ENCODE data around the gene ARID3A. TPM values are rescaled to one million over a fixed set of nuclear protein-coding genes. Genes with fewer than 3 reads are reported as not detected.

The ARID3A gene
- total RNA-seq, 1 experiment from 2014 or later: 116 TPM

GRCh38 chr19:917323-918151 is 8.3 kb upstream of the ARID3A start, which contains the start of gene KISS1R:
Gene KISS1R (plus strand): TSS chr19:917333. CDS start chr19:917503, 170 bp downstream.
- POLR2A ChIA-PET: no interaction called here
- H3K4me3 Mint-ChIP-seq: peak within 1 kb of the TSS; percentile 75
- no peak within 1 kb of the TSS for H3K27ac Mint-ChIP-seq
- CTCF ChIA-PET: interaction anchor here (1.1 to 2.8 kb wide), 7 partner anchors 46 to 183 kb away, joined by 3 to 18 read pairs (median 9); no protein-coding TSS in a partner anchor
- peaks cover 76% of the 10 kb centered on the region for H3K27me3 Mint-ChIP-seq (ENCODE audit: low read depth)
- ATAC-seq (peak; percentile 55), DNase-seq (ENCODE audit: low spot score) (peak; percentile 87)
- no peaks in the 10 kb centered on the region for H3K9me3 Mint-ChIP-seq
- H3K4me1 Mint-ChIP-seq: peaks cover 5% of the 10 kb centered on the region
- no peaks in the 10 kb centered on the region for H3K36me3 Mint-ChIP-seq
- 0 out of 2 replicates have a peak, but pooled peaks have one; percentile 48 for TF ChIP-seq ZNF232 (CRISPR knock-in tag; IDR thresholded peaks at IDR 0.05)
- no peak for TF ChIP-seq PRDM15 (CRISPR knock-in tag; IDR thresholded peaks at IDR 0.05)
- peak; percentile 64; the same call in 1 of the 2 replicates for TF ChIP-seq FOXP1 (CRISPR knock-in tag; IDR thresholded peaks at IDR 0.05; ENCODE audit: borderline replicate concordance)
- TF ChIP-seq ZNF416 (CRISPR knock-in tag; IDR thresholded peaks at IDR 0.05): no peak
- TF ChIP-seq JUN (CRISPR knock-in tag; IDR thresholded peaks at IDR 0.05): no peak
- TF ChIP-seq ZNF512 (CRISPR knock-in tag; IDR thresholded peaks at IDR 0.05; ENCODE audit: borderline replicate concordance): no peak
- 0 out of 2 replicates have a peak, but pooled peaks have one; percentile 30 for TF ChIP-seq EMX1 (CRISPR knock-in tag; IDR thresholded peaks at IDR 0.05)
- no peak for TF ChIP-seq TP53 (CRISPR knock-in tag; IDR thresholded peaks at IDR 0.05)
- no peak for TF ChIP-seq ZMAT4 (CRISPR knock-in tag; IDR thresholded peaks at IDR 0.05)
- no peak for TF ChIP-seq ERG (CRISPR knock-in tag; IDR thresholded peaks at IDR 0.05)
- TF ChIP-seq SP1 (CRISPR knock-in tag; conservative IDR thresholded peaks at IDR 0.05): peak; percentile 43; the same call in 1 of the 2 replicates
- TF ChIP-seq ATF3 (CRISPR knock-in tag; conservative IDR thresholded peaks at IDR 0.05): no peak
- TF ChIP-seq SMAD3 (CRISPR knock-in tag; IDR thresholded peaks at IDR 0.05; ENCODE audit: borderline replicate concordance): no peak
- no peak for TF ChIP-seq PRRX2 (CRISPR knock-in tag; IDR thresholded peaks at IDR 0.05)
- TF ChIP-seq SOX15 (CRISPR knock-in tag; IDR thresholded peaks at IDR 0.05): no peak
- no peak for TF ChIP-seq ZBTB43 (CRISPR knock-in tag; IDR thresholded peaks at IDR 0.05)
- no peak for TF ChIP-seq USF2 (CRISPR knock-in tag; IDR thresholded peaks at IDR 0.05)
- TF ChIP-seq NFE2L1 (CRISPR knock-in tag; IDR thresholded peaks at IDR 0.05): 0 out of 2 replicates have a peak, but pooled peaks have one; percentile 34
- 0 out of 2 replicates have a peak, but pooled peaks have one; percentile 53 for TF ChIP-seq TCF7 (CRISPR knock-in tag; IDR thresholded peaks at IDR 0.05; ENCODE audit: low read depth)
- TF ChIP-seq ATF6 (CRISPR knock-in tag; IDR thresholded peaks at IDR 0.05): no peak
- peak; percentile 16 for TF ChIP-seq ZNF423 (CRISPR knock-in tag; IDR thresholded peaks at IDR 0.05)
- TF ChIP-seq ZNF281 (CRISPR knock-in tag; IDR thresholded peaks at IDR 0.05): no peak

All from WTC11 (cell line).